GM12873 (cell line): ENCODE data around the gene GPM6B.

Source experiments
- TF ChIP-seq, protein P1 (sequence below): IDR thresholded peaks from 2 replicates; pipeline ENCODE4 v1.5.1; 2012; ENCODE audit warnings: low read depth, mild to moderate bottlenecking, moderate library complexity, low read length, control low read depth; ENCODE audit not compliant: insufficient read depth; ENCODE audit errors: missing control alignments

Gene GPM6B

DNA sequence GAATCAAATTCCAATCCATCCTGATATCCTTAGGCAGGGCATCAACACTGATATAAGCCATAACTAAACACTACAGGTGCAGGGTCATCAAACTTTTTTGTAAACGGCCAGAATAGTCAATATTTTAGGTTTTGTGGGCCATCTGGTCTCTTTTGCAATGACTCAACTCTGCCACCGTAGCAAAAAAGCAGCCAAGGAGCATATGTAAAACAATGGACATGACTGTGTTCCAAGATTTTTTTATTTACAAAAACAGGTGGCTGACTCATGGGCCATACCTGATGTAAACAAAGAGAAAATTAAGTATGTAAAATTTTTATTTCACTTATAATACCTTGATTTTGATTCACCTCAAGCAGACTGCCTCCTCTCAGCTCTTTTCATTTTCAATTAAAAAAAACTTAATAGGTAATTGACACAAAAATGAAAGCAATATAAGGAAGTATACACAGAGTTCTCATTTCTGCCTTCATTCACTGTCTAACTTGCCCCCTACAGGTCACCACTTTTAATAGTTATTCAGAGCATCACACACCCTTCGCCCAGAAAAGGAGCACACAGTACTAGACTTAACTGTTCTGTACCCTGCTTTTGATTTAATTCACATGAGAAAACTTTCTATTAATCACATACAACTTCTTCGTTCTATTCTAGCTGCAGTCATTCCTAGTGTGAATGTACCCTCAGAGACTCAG is 35.3 kb upstream of the GPM6B start:
- TF ChIP-seq, protein P1, sequence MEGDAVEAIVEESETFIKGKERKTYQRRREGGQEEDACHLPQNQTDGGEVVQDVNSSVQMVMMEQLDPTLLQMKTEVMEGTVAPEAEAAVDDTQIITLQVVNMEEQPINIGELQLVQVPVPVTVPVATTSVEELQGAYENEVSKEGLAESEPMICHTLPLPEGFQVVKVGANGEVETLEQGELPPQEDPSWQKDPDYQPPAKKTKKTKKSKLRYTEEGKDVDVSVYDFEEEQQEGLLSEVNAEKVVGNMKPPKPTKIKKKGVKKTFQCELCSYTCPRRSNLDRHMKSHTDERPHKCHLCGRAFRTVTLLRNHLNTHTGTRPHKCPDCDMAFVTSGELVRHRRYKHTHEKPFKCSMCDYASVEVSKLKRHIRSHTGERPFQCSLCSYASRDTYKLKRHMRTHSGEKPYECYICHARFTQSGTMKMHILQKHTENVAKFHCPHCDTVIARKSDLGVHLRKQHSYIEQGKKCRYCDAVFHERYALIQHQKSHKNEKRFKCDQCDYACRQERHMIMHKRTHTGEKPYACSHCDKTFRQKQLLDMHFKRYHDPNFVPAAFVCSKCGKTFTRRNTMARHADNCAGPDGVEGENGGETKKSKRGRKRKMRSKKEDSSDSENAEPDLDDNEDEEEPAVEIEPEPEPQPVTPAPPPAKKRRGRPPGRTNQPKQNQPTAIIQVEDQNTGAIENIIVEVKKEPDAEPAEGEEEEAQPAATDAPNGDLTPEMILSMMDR, result peak; percentile 37

DNA sequence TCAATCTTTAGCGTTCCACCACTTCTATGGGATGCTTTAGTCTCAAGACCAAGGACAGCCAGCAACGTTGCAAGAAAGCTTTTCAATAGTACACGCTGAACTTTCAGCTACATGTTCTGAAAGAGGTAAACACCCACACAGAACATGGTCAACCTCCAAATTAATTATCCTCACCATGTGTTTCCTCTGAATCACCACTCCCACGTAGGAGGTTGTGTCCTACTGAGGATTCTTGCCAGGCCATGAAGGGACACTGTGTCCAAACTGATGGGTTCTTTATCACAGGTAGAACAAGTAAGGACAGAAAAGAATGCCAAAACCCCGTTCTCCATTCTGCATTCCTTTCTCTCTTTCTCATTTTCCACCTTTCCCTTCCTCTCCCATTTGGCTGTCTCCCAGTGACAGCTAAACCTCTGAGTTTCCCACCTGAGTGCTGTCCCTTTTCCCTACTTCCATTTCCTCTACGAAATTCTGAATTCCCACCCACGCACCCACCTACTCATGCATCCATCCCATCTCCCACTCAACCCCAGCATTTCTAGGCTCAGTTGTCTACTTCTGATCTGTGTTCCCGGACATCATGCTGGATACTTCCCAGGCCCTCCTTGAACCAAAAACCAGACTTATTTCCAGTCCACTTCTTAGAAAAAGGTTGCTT is 29.0 kb upstream of the GPM6B start:
- TF ChIP-seq, protein P1, result no peak

DNA sequence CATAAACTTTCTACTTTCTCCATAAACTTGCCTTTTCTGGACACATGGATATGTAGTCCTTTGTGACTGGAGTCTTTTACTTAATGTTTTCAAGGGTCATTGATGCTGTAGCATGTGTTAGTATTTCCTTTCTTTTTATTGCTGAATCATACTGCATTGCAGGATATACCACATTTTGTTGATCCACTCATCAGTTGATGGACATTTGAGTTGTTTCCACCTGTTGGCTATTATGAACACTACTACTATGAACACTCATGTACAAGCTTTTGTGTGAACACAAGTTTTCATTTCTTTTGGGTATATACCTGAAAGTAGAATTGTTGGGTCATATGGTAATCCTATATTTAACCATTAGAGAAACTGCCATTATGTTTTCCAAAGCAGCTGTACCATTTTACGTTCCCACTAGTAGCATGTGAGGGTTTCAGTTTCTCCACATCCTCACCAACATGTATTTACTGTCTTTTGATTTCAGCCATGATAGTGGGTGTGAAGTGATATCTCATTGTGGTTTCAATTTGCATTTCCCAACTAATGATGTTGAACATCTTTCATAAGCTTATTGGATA is 26.3 kb upstream of the GPM6B start:
- TF ChIP-seq, protein P1, result no peak

DNA sequence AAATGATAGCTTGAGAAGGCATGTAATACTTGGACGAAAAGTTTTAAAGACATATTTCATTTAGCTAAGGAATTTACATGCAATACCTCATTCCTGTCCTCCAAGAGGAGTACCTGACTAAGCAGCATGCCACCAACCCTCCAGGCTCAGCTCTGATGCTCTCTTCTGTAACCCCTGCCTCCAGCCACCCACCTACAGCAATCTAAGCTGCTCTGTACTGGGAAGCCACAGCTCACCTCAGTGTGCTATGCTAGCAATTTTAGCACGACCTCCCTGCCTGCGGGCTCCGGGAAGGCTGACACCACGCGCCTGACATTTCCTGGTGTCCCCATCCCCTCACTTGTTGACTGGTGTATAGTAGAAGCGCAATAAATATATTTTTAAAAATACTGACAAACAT is 23.2 kb upstream of the GPM6B start:
- TF ChIP-seq, protein P1, result no peak

DNA sequence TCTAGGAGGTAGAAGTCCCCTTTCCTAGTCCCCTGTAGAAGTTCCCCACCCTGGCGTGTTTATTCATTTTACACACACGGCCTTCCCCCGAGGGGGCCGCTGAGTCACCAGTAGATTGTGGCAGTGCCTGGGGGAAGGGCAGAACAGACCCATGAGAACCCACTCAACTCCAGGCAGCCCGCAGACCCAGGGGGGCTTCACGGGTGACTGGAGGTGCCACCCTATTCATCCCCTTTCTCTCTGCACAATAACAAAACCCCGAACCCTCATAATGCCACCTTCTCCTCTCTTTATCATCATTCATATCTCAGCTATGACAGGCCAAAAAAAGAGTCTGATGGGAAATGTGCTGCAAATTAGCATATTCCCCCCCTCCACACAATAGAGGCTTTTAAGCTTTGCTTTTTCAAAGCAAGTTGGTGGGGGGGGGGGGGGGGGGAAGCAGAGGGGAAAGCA is 20.4 kb upstream of the GPM6B start:
- TF ChIP-seq, protein P1, result no peak

DNA sequence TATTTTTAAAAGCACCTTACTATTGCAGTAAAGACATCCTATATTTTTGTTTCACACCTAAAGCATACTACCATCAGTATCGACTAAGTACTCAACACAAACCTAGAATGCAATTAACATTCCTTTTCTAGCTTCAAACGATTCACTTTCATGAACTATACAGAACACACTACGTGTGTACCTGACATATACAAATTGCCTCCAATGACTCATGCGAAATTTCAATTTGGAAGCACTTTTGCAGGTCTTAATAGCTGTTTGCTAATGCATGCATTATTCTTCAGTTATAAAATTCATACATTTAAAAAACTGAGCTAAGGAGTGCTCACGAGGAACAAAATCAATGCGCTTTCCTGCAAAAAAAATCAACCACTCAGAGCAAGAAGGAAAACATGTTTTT is 19.7 kb upstream of the GPM6B start:
- TF ChIP-seq, protein P1, result no peak

DNA sequence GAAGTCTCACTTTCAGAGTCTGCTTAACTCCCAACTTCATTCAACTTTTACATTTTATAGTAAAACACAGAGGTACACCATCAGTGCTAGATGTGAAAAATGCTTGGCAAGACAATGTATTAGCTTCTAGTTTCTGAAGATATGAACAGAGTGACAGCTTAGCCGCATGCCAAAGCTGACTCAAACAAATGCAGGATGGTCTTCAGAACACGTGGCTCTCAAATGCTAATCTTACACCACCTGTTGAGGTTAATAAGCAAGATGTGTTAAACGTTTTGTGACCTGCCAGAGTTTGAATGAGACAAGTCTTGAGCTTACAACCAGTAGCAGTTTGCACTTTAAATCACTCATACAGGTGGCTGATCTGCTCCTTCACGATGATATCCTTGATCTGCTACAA is 18.9 kb upstream of the GPM6B start:
- TF ChIP-seq, protein P1, result no peak
